HepG2 (cell line): Measurements from ENCODE around the gene PISD. TPM values are rescaled to one million over a fixed set of nuclear protein-coding genes. Genes with fewer than 3 reads are reported as not detected.

Source experiments
- ASH2L ChIP-seq: fragments of 300-600, 200-600 bp; sonication (generic); IDR thresholded peaks from 2 replicates; pipeline ENCODE4 v1.7.0; 2017; ENCODE audit warnings: low read depth, mild to moderate bottlenecking, moderate library complexity, mixed read lengths, low read length; ENCODE audit not compliant: insufficient read length
- CAMTA2 ChIP-seq: sonication (generic); formaldehyde crosslinking; IDR thresholded peaks from 2 replicates; pipeline ENCODE4 v1.4.0; 2020; ENCODE audit warnings: mild to moderate bottlenecking, missing genetic modification reagents, borderline replicate concordance
- CEBPG ChIP-seq: IDR thresholded peaks from 2 replicates; pipeline ENCODE4 v1.6.1; 2016
- HOXA3 ChIP-seq: sonication (generic); formaldehyde crosslinking; IDR thresholded peaks from 2 replicates; pipeline ENCODE4 v1.5.0; 2020; ENCODE audit warnings: missing genetic modification reagents
- KDM1A ChIP-seq: IDR thresholded peaks from 2 replicates; pipeline ENCODE4 v1.6.1; 2016; ENCODE audit warnings: missing compliant biosample characterization
- MTF1 ChIP-seq: sonication (generic); formaldehyde crosslinking; IDR thresholded peaks from 2 replicates; pipeline ENCODE4 v1.5.0; 2020; ENCODE audit warnings: missing genetic modification reagents
- NCOA2 ChIP-seq: sonication (generic); formaldehyde crosslinking; IDR thresholded peaks from 2 replicates; pipeline ENCODE4 v1.8.0; 2022; ENCODE audit warnings: inconsistent platforms
- NFYB ChIP-seq: sonication (generic); formaldehyde crosslinking; IDR thresholded peaks from 2 replicates; pipeline ENCODE4 v1.4.0; 2020; ENCODE audit warnings: missing genetic modification reagents
- RAD21 ChIP-seq: fragments of 450-650 bp; formaldehyde crosslinking; IDR thresholded peaks from 2 replicates; pipeline ENCODE4 v1.5.0; 2020; ENCODE audit warnings: mild to moderate bottlenecking
- REPIN1 ChIP-seq: sonication (generic); formaldehyde crosslinking; IDR thresholded peaks from 2 replicates; pipeline ENCODE4 v1.8.0; 2022; ENCODE audit warnings: missing genetic modification reagents, low read depth, mild to moderate bottlenecking, borderline replicate concordance
- SIX4 ChIP-seq: sonication (generic); formaldehyde crosslinking; IDR thresholded peaks from 2 replicates; pipeline ENCODE4 v1.4.0; 2020; ENCODE audit warnings: missing genetic modification reagents
- SNRNP70 ChIP-seq: fragments of 200-400 bp; formaldehyde crosslinking; IDR thresholded peaks from 2 replicates; pipeline ENCODE4 v1.6.1; 2017; ENCODE audit warnings: mild to moderate bottlenecking, low read depth, low read length, moderate library complexity
- TBX2 ChIP-seq: sonication (generic); formaldehyde crosslinking; IDR thresholded peaks from 2 replicates; pipeline ENCODE4 v1.5.0; 2020; ENCODE audit warnings: missing genetic modification reagents, mild to moderate bottlenecking, borderline replicate concordance
- TEAD2 ChIP-seq: sonication (generic); formaldehyde crosslinking; IDR thresholded peaks from 2 replicates; pipeline ENCODE4 v1.9.0; 2021; ENCODE audit warnings: missing genetic modification reagents
- TFAP4 ChIP-seq: sonication (generic); IDR thresholded peaks from 2 replicates; pipeline ENCODE4 v1.6.1; 2016; ENCODE audit warnings: low read depth, borderline replicate concordance
- TFE3 ChIP-seq: IDR thresholded peaks from 2 replicates; pipeline ENCODE4 v1.6.1; 2016
- TGIF2 ChIP-seq: IDR thresholded peaks from 2 replicates; pipeline ENCODE4 v1.6.1; 2016; ENCODE audit warnings: control low read depth, missing compliant biosample characterization
- USF2 ChIP-seq, 2 experiments: sonication (generic) in 1 of 2; formaldehyde crosslinking in 1 of 2; IDR thresholded peaks; 2 replicates each; pipeline versions ENCODE4 v1.5.1 to v1.6.1; 2011 to 2020; ENCODE audit warnings: borderline replicate concordance in 1 of 2, low read depth in 1 of 2, low read length in 1 of 2, mild to moderate bottlenecking in 1 of 2, missing genetic modification reagents in 1 of 2, moderate library complexity in 1 of 2
- ZBTB7A ChIP-seq: sonication (generic); formaldehyde crosslinking; IDR thresholded peaks from 2 replicates; pipeline ENCODE4 v1.8.0; 2022; ENCODE audit warnings: mild to moderate bottlenecking, missing genetic modification reagents
- ZFX ChIP-seq: sonication (generic); formaldehyde crosslinking; IDR thresholded peaks from 2 replicates; pipeline ENCODE4 v1.4.0; 2020; ENCODE audit warnings: mild to moderate bottlenecking, low read depth, missing genetic modification reagents, moderate library complexity
- ZGPAT ChIP-seq: IDR thresholded peaks from 2 replicates; pipeline ENCODE4 v1.6.1; 2016; ENCODE audit warnings: mild to moderate bottlenecking
- ZNF296 ChIP-seq: sonication (generic); formaldehyde crosslinking; conservative IDR thresholded peaks from 2 replicates; pipeline ENCODE4 v1.5.0; 2020; ENCODE audit warnings: mild to moderate bottlenecking, missing genetic modification reagents
- polyA plus RNA-seq, 8 experiments: library from polyadenylated mRNA; depleted of rRNA in 3 of 8; stranded (reverse) in 7 of 8; unstranded in 1 of 8; fragments of >200 nt; fragmentation: Illumina TruSeq in 4 of 8; extraction: Trizol in 4 of 8; gene quantifications; 2 replicates each; pipeline versions ENCODE4 v1.2.1 to v1.2.3, GENCODE V29; 2011 to 2016; ENCODE audit warnings: low read depth in 4 of 8, missing spikeins in 1 of 8, mixed read lengths in 1 of 8; ENCODE audit not compliant: insufficient read depth in 1 of 8
- total RNA-seq, 5 experiments: library from RNA; depleted of rRNA; stranded (reverse); fragments of >200 nt; fragmentation: Illumina TruSeq; extraction: Trizol; gene quantifications; 2 replicates each; pipeline ENCODE4 v1.2.3, GENCODE V29; 2016; ENCODE audit warnings: low read depth in 1 of 5

Gene PISD
- total and polyA plus RNA-seq, 2 of the 13 experiments (the other 11 are each of a cell fraction or from before 2014, with no cell fraction given): 30.1 to 47.7 TPM

GRCh38 chr22:31586137-31586920, 75.7 kb downstream of the PISD start (continued):
- TF ChIP-seq ZNF296 (CRISPR knock-in tag) (no peak), REPIN1 (CRISPR knock-in tag) (no peak), CEBPG (peak; percentile 50), SNRNP70 (no peak), ZGPAT (CRISPR knock-in tag) (peak; percentile 80), TFE3 (peak; percentile 83), RAD21 (CRISPR knock-in tag) (no peak), TBX2 (peak; percentile 88), TEAD2 (CRISPR knock-in tag) (no peak), NCOA2 (peak; percentile 97), ZFX (CRISPR knock-in tag) (peak; percentile 65), HOXA3 (CRISPR knock-in tag) (peak; percentile 61), MTF1 (CRISPR knock-in tag) (no peak), ASH2L (peak; percentile 64), USF2 (IDR thresholded peaks at IDR 0.05; ENCODE audit: low read depth, low read length) (no peak), USF2 (CRISPR knock-in tag; IDR thresholded peaks at IDR 0.05; ENCODE audit: borderline replicate concordance) (no peak), TGIF2 (CRISPR knock-in tag) (peak; percentile 45; the same call in 1 of the 2 replicates), ZBTB7A (peak; percentile 78; the same call in 1 of the 2 replicates), NFYB (CRISPR knock-in tag) (no peak), TFAP4 (peak; percentile 44; the same call in 1 of the 2 replicates), SIX4 (peak; percentile 86; the same call in 1 of the 2 replicates), KDM1A (0 out of 2 replicates have a peak, but pooled peaks have one; percentile 30), CAMTA2 (no peak)
